GM19455 (cell line): ENCODE measurements around the gene RABL2A.
A peak's percentile ranks its signal among the peaks of the same experiment; 100 is the strongest.
"Not testable (repeated sequence)": the region's sequence is repeated elsewhere in the genome, so short reads cannot be mapped to it uniquely, and the experiment has no call there.

Experiments
- ATAC-seq: cut with Tn5 transposase; IDR thresholded peaks from one replicate; pipeline ENCODE4 v1.9.1; 2021; ENCODE audit not compliant: unreplicated experiment

Gene RABL2A

GRCh38 chr2:113626616-113627330, at the start of gene RABL2A:
Gene RABL2A (plus strand): TSS chr2:113627266. CDS start chr2:113628607, 1,341 bp downstream.
- peak; percentile 97 for ATAC-seq

- not testable (repeated sequence) for ATAC-seq
Observed at GRCh38 chr2:113578508-113578907, 48.6 kb upstream of the RABL2A start.

- ATAC-seq, result not testable (repeated sequence)
Observed at GRCh38 chr2:113582473-113582872, 44.6 kb upstream of the RABL2A start.

- ATAC-seq, result not testable (repeated sequence)
Observed at GRCh38 chr2:113583521-113584225, 43.4 kb upstream of the RABL2A start.

- not testable (repeated sequence) for ATAC-seq
Observed at GRCh38 chr2:113584311-113585092, 42.6 kb upstream of the RABL2A start.

GRCh38 chr2:113587201-113587600, 39.9 kb upstream of the RABL2A start:
- ATAC-seq, result not testable (repeated sequence)

GRCh38 chr2:113589591-113589990, 37.5 kb upstream of the RABL2A start:
- ATAC-seq, result not testable (repeated sequence)

GRCh38 chr2:113591926-113592325, 35.1 kb upstream of the RABL2A start:
- not testable (repeated sequence) for ATAC-seq

- not testable (repeated sequence) for ATAC-seq
Observed at GRCh38 chr2:113593280-113593679, 33.8 kb upstream of the RABL2A start.

- not testable (repeated sequence) for ATAC-seq
Observed at GRCh38 chr2:113595725-113596124, 31.3 kb upstream of the RABL2A start.

GRCh38 chr2:113597164-113597563, 29.9 kb upstream of the RABL2A start:
- ATAC-seq, result not testable (repeated sequence)

GRCh38 chr2:113597572-113597971, 29.5 kb upstream of the RABL2A start:
- ATAC-seq, result not testable (repeated sequence)

- not testable (repeated sequence) for ATAC-seq
Observed at GRCh38 chr2:113598180-113598579, 28.9 kb upstream of the RABL2A start.

- ATAC-seq, result not testable (repeated sequence)
Observed at GRCh38 chr2:113598738-113599137, 28.3 kb upstream of the RABL2A start.

GRCh38 chr2:113599208-113599607, 27.9 kb upstream of the RABL2A start:
- ATAC-seq, result not testable (repeated sequence)

GRCh38 chr2:113602040-113602769, 24.9 kb upstream of the RABL2A start:
- ATAC-seq, result peak; percentile 62

- ATAC-seq, result no peak
Observed at GRCh38 chr2:113602869-113603466, 24.1 kb upstream of the RABL2A start.

GRCh38 chr2:113603467-113604084, 23.5 kb upstream of the RABL2A start:
- ATAC-seq, result peak; percentile 97

- ATAC-seq, result not testable (repeated sequence)
Observed at GRCh38 chr2:113604085-113604477, 23.0 kb upstream of the RABL2A start.

GRCh38 chr2:113604661-113605060, 22.4 kb upstream of the RABL2A start:
- not testable (repeated sequence) for ATAC-seq
